Measurements from ENCODE around the gene SMCR8. TPM values are rescaled to one million over a fixed set of nuclear protein-coding genes. Genes with fewer than 3 reads are reported as not detected.

SMCR8 gene
- total RNA-seq, 1 donor from 2014 or later, result 20.3 TPM

- Mint-ChIP-seq H3K27me3 (ENCODE audit: low read depth, unreplicated experiment) (no peaks in the 10 kb centered on the region), H3K9me3 (ENCODE audit: unreplicated experiment) (peaks cover 6% of the 10 kb centered on the region), H3K27ac (ENCODE audit: unreplicated experiment) (no peak overlapping the region), H3K36me3 (ENCODE audit: low read depth, unreplicated experiment) (peaks cover 47% of the 10 kb centered on the region), H3K4me1 (ENCODE audit: low read depth, unreplicated experiment) (peaks cover 3% of the 10 kb centered on the region), H3K4me3 (ENCODE audit: unreplicated experiment) (no peak overlapping the region)
- Histone ChIP-seq H3K27ac (ENCODE audit: low read depth, low read length) (no peak overlapping the region), H3K9ac (ENCODE audit: low read length) (no peak overlapping the region), H3K9me3 (ENCODE audit: insufficient read depth, low read depth, low read length) (no peaks in the 10 kb centered on the region), H3K36me3 (ENCODE audit: insufficient read depth, low read length) (peaks cover 10% of the 10 kb centered on the region), H4K20me1 (ENCODE audit: insufficient read depth, low read length) (peaks cover 39% of the 10 kb centered on the region), H3K79me2 (ENCODE audit: insufficient read depth, low read length) (peaks cover 24% of the 10 kb centered on the region), H3K4me1 (ENCODE audit: insufficient read depth, low read length) (no peaks in the 10 kb centered on the region), H3K4me3 (ENCODE audit: insufficient read depth, low read depth, low read length) (no peak overlapping the region), H2AFZ (ENCODE audit: low read depth, low read length) (no peak overlapping the region), H3K4me2 (ENCODE audit: low read length) (no peak overlapping the region), H3K27me3 (ENCODE audit: insufficient read depth, low read length) (no peaks in the 10 kb centered on the region)
- TF ChIP-seq CTCF (IDR thresholded peaks at IDR 0.05; ENCODE audit: insufficient read depth, low read depth, low read length) (no peak), EZH2 (IDR thresholded peaks at IDR 0.05; ENCODE audit: insufficient read depth, low read length) (no peak)
- DNase-seq (ENCODE audit: low read depth), result no peak
- no peak for FAIRE-seq
Observed at GRCh38 chr17:18327093-18327492, 12.0 kb downstream of the SMCR8 start.

GRCh38 chr17:18327556-18327955, 12.5 kb downstream of the SMCR8 start:
- H3K27me3 ChIP-seq (ENCODE audit: insufficient read depth, low read length), result no peaks in the 10 kb centered on the region
- peaks cover 3% of the 10 kb centered on the region for H3K4me1 Mint-ChIP-seq (ENCODE audit: low read depth, unreplicated experiment)
- no peaks in the 10 kb centered on the region for H3K27me3 Mint-ChIP-seq (ENCODE audit: low read depth, unreplicated experiment)
- FAIRE-seq (no peak), DNase-seq (ENCODE audit: low read depth) (no peak)
- H2AFZ ChIP-seq (ENCODE audit: low read depth, low read length), result no peak overlapping the region
- H3K27ac ChIP-seq (ENCODE audit: low read depth, low read length), result no peak overlapping the region
- H3K79me2 ChIP-seq (ENCODE audit: insufficient read depth, low read length), result peaks cover 20% of the 10 kb centered on the region
- H3K9me3 Mint-ChIP-seq (ENCODE audit: unreplicated experiment), result peaks cover 6% of the 10 kb centered on the region
- H3K36me3 ChIP-seq (ENCODE audit: insufficient read depth, low read length), result peaks cover 10% of the 10 kb centered on the region
- no peak overlapping the region for H3K4me3 ChIP-seq (ENCODE audit: insufficient read depth, low read depth, low read length)
- no peaks in the 10 kb centered on the region for H3K4me1 ChIP-seq (ENCODE audit: insufficient read depth, low read length)
- no peak overlapping the region for H3K9ac ChIP-seq (ENCODE audit: low read length)
- H3K4me3 Mint-ChIP-seq (ENCODE audit: unreplicated experiment), result no peak overlapping the region
- H3K36me3 Mint-ChIP-seq (ENCODE audit: low read depth, unreplicated experiment), result peaks cover 47% of the 10 kb centered on the region
- TF ChIP-seq CTCF (IDR thresholded peaks at IDR 0.05; ENCODE audit: insufficient read depth, low read depth, low read length) (no peak), EZH2 (IDR thresholded peaks at IDR 0.05; ENCODE audit: insufficient read depth, low read length) (no peak)
- H3K9me3 ChIP-seq (ENCODE audit: insufficient read depth, low read depth, low read length), result no peaks in the 10 kb centered on the region
- H3K4me2 ChIP-seq (ENCODE audit: low read length), result no peak overlapping the region
- H3K27ac Mint-ChIP-seq (ENCODE audit: unreplicated experiment), result no peak overlapping the region
- peaks cover 35% of the 10 kb centered on the region for H4K20me1 ChIP-seq (ENCODE audit: insufficient read depth, low read length)

GRCh38 chr17:18328643-18329204, 13.6 kb downstream of the SMCR8 start:
- Histone ChIP-seq H3K27me3 (ENCODE audit: insufficient read depth, low read length) (no peaks in the 10 kb centered on the region), H3K4me2 (ENCODE audit: low read length) (no peak overlapping the region), H3K27ac (ENCODE audit: low read depth, low read length) (no peak overlapping the region), H3K9me3 (ENCODE audit: insufficient read depth, low read depth, low read length) (no peaks in the 10 kb centered on the region), H2AFZ (ENCODE audit: low read depth, low read length) (no peak overlapping the region), H3K4me1 (ENCODE audit: insufficient read depth, low read length) (no peaks in the 10 kb centered on the region), H3K79me2 (ENCODE audit: insufficient read depth, low read length) (peaks cover 15% of the 10 kb centered on the region), H4K20me1 (ENCODE audit: insufficient read depth, low read length) (peaks cover 26% of the 10 kb centered on the region), H3K36me3 (ENCODE audit: insufficient read depth, low read length) (peaks cover 10% of the 10 kb centered on the region), H3K9ac (ENCODE audit: low read length) (no peak overlapping the region), H3K4me3 (ENCODE audit: insufficient read depth, low read depth, low read length) (no peak overlapping the region)
- no peak for TF ChIP-seq CTCF (IDR thresholded peaks at IDR 0.05; ENCODE audit: insufficient read depth, low read depth, low read length)
- no peak for TF ChIP-seq EZH2 (IDR thresholded peaks at IDR 0.05; ENCODE audit: insufficient read depth, low read length)
- H3K4me3 Mint-ChIP-seq (ENCODE audit: unreplicated experiment), result no peak overlapping the region
- H3K9me3 Mint-ChIP-seq (ENCODE audit: unreplicated experiment), result peaks cover 6% of the 10 kb centered on the region
- H3K27me3 Mint-ChIP-seq (ENCODE audit: low read depth, unreplicated experiment), result no peaks in the 10 kb centered on the region
- FAIRE-seq (no peak), DNase-seq (ENCODE audit: low read depth) (no peak)
- peaks cover 40% of the 10 kb centered on the region for H3K36me3 Mint-ChIP-seq (ENCODE audit: low read depth, unreplicated experiment)
- H3K4me1 Mint-ChIP-seq (ENCODE audit: low read depth, unreplicated experiment), result peaks cover 3% of the 10 kb centered on the region
- H3K27ac Mint-ChIP-seq (ENCODE audit: unreplicated experiment), result no peak overlapping the region
